ENCODE data around the gene SCUBE1.

DNA sequence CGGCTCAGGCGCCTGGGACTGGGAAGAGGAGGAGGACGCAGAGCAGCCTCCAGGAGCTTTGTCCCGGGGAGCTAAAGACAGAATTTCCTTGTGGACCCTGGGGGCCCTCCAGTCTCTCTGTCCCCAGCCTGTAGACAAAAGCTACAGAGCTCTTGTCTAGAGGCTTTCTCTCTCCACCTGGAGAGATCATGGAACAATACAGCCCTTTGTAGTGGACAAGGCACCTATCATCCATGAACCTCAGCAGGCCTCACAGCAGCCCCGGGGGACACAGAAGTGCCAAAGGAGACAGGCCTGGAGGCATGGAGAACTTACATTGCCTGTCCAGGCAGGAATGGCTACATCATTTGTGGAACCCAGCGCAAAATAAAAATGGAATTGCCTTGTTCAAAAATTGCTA lies 100.5 kb downstream of the SCUBE1 start:
- TF ChIP-seq CTCF (conservative IDR thresholded peaks at IDR 0.05; ENCODE audit: low read length) = no peak
- TF ChIP-seq EZH2phosphoT487 (IDR thresholded peaks at IDR 0.05; ENCODE audit: borderline replicate concordance, low read depth, low read length) = no peak
